IPS DF 6.9 (cell line): ENCODE data around the gene BSND.

Experiments used
- DNase-seq: peaks from one replicate; pipeline ENCODE4 v3.0.0-alpha.2; 2013; ENCODE audit warnings: low read depth, low spot score
- H3K27ac ChIP-seq: one replicate; pipeline ENCODE4 v1.5.1; 2013; ENCODE audit warnings: low read length, control low read depth
- H3K27me3 ChIP-seq: 2 replicates; pipeline ENCODE4 v1.6.1; 2013; ENCODE audit warnings: mild to moderate bottlenecking, low read length; ENCODE audit not compliant: control insufficient read depth, insufficient read depth
- H3K36me3 ChIP-seq: 2 replicates; pipeline ENCODE4 v1.6.1; 2013; ENCODE audit warnings: low read length; ENCODE audit not compliant: control insufficient read depth, insufficient read depth
- H3K4me1 ChIP-seq: 2 replicates; pipeline ENCODE4 v1.6.1; 2013; ENCODE audit warnings: low read length; ENCODE audit not compliant: control insufficient read depth, insufficient read depth
- H3K4me3 ChIP-seq: 2 replicates; pipeline ENCODE4 v1.5.1; 2013; ENCODE audit warnings: mild to moderate bottlenecking, low read length
- H3K9me3 ChIP-seq: 2 replicates; pipeline ENCODE4 v1.6.1; 2013; ENCODE audit warnings: low read length, inconsistent platforms; ENCODE audit not compliant: control insufficient read depth, insufficient read depth
- WGBS: extraction: QIAGEN DNeasy Blood & Tissue Kit; methylation state at CpG from one replicate; pipeline ENCODE4 v1.1.7; 2013; ENCODE audit warnings: mixed read lengths, missing lambda C conversion rate; ENCODE audit not compliant: insufficient read length, insufficient coverage; 5-methylcytosine and 5-hydroxymethylcytosine counted together

BSND gene

GRCh38 chr1:55038552-55038838 is 39.8 kb downstream of the BSND start:
- Histone ChIP-seq H3K4me1 (no peaks in the 10 kb centered on the region; the same call in 1 of the 2 replicates), H3K4me3 (no peak overlapping the region), H3K36me3 (no peaks in the 10 kb centered on the region), H3K27ac (no peak overlapping the region), H3K9me3 (no peaks in the 10 kb centered on the region), H3K27me3 (peaks cover 2% of the 10 kb centered on the region; the same call in 1 of the 2 replicates)
- DNase-seq, result no peak
- WGBS, result no CpG with 5 or more reads among the region's 3 CpGs

- Histone ChIP-seq H3K4me1 (no peaks in the 10 kb centered on the region; the same call in 1 of the 2 replicates), H3K27me3 (peaks cover 2% of the 10 kb centered on the region; the same call in 1 of the 2 replicates), H3K9me3 (no peaks in the 10 kb centered on the region), H3K27ac (no peak overlapping the region), H3K4me3 (peak overlapping the region; percentile 28; the same call in 1 of the 2 replicates), H3K36me3 (no peaks in the 10 kb centered on the region)
- no CpG with 5 or more reads among the region's 9 CpGs for WGBS
- DNase-seq, result no peak
Measured at GRCh38 chr1:55038974-55039341, 40.2 kb downstream of the BSND start.

DNA sequence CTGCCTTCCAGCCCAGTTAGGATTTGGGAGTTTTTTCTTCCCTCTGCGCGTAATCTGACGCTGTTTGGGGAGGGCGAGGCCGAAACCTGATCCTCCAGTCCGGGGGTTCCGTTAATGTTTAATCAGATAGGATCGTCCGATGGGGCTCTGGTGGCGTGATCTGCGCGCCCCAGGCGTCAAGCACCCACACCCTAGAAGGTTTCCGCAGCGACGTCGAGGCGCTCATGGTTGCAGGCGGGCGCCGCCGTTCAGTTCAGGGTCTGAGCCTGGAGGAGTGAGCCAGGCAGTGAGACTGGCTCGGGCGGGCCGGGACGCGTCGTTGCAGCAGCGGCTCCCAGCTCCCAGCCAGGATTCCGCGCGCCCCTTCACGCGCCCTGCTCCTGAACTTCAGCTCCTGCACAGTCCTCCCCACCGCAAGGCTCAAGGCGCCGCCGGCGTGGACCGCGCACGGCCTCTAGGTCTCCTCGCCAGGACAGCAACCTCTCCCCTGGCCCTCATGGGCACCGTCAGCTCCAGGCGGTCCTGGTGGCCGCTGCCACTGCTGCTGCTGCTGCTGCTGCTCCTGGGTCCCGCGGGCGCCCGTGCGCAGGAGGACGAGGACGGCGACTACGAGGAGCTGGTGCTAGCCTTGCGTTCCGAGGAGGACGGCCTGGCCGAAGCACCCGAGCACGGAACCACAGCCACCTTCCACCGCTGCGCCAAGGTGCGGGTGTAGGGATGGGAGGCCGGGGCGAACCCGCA is 40.8 kb downstream of the BSND start, which contains the start of gene PCSK9:
TSS of gene PCSK9 (plus strand) at position 207 of the 741 bp plus-strand sequence. CDS start at position 497, 290 bp downstream.
- H3K27ac ChIP-seq, result no peak within 1 kb of the TSS
- H3K9me3 ChIP-seq, result no peaks in the 10 kb centered on the region
- no peaks in the 10 kb centered on the region; the same call in 1 of the 2 replicates for H3K4me1 ChIP-seq
- peak within 1 kb of the TSS; percentile 28; the same call in 1 of the 2 replicates for H3K4me3 ChIP-seq
- DNase-seq, result peak; percentile 45
- peaks cover 2% of the 10 kb centered on the region; the same call in 1 of the 2 replicates for H3K27me3 ChIP-seq
- no CpG with 5 or more reads among the region's 67 CpGs for WGBS
- H3K36me3 ChIP-seq, result peaks cover under 1% of the 10 kb centered on the region; the same call in 1 of the 2 replicates

DNA sequence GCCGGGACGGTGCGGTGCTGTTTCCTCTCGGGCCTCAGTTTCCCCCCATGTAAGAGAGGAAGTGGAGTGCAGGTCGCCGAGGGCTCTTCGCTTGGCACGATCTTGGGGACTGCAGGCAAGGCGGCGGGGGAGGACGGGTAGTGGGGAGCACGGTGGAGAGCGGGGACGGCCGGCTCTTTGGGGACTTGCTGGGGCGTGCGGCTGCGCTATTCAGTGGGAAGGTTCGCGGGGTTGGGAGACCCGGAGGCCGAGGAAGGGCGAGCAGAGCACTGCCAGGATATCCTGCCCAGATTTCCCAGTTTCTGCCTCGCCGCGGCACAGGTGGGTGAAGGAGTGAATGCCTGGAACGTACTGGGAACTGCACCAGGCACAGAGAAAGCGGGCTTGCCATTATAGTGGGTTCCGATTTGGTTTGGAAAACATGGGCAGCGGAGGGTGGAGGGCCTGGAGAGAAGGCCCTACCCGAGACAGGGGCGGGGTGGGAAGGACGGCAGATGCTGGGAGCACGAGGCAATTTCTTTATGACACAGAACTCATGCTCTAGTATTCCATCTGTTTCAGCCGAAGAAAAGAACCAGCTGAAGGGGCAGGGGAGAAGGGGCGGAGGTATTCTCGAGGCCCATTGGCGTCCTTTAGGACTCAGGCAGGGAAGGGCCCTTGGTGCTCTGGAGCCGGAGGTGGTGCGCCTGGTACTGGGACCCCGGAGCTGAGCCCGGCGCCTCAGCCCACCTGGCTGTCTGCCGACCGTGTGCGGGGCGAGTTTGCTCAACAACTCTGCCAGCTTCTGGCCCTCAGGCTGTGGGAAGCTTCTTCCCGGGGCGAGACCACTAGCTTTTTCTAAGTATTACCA is 41.6 kb downstream of the BSND start:
- no peak for DNase-seq
- no CpG with 5 or more reads among the region's 49 CpGs for WGBS
- H3K36me3 ChIP-seq, result peaks cover 7% of the 10 kb centered on the region; the same call in 1 of the 2 replicates
- H3K4me3 ChIP-seq, result peak overlapping the region; percentile 28; the same call in 1 of the 2 replicates
- peaks cover 2% of the 10 kb centered on the region; the same call in 1 of the 2 replicates for H3K27me3 ChIP-seq
- no peaks in the 10 kb centered on the region for H3K9me3 ChIP-seq
- H3K4me1 ChIP-seq, result no peaks in the 10 kb centered on the region; the same call in 1 of the 2 replicates
- no peak overlapping the region for H3K27ac ChIP-seq

GRCh38 chr1:55040933-55041494 is 42.3 kb downstream of the BSND start:
- Histone ChIP-seq H3K27me3 (peaks cover 2% of the 10 kb centered on the region; the same call in 1 of the 2 replicates), H3K27ac (no peak overlapping the region), H3K4me3 (peak overlapping the region; percentile 28; the same call in 1 of the 2 replicates), H3K36me3 (peaks cover 7% of the 10 kb centered on the region; the same call in 1 of the 2 replicates), H3K9me3 (no peaks in the 10 kb centered on the region), H3K4me1 (no peaks in the 10 kb centered on the region; the same call in 1 of the 2 replicates)
- no CpG with 5 or more reads among the region's 5 CpGs for WGBS
- DNase-seq, result no peak

DNA sequence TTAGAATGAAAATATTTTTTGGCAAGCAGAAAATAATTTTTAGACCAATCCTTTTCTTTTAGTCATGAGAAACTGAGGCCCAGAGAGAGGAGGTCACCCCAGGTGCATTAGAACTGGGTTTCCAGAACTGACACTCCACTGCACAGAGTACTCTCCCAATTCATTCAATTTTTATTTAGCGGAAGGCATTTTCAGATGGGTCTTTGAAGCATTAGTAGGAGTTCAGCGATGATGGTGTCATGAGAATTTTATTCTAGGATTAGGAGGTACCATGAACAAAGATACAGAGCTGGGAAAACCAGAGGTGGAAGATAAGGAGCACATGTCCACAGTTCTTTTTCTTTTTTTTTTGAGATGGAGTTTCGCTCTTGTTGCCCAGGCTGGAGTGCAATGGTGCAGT is 42.9 kb downstream of the BSND start:
- no peaks in the 10 kb centered on the region for H3K9me3 ChIP-seq
- WGBS, result no CpG with 5 or more reads among the region's 3 CpGs
- H3K27ac ChIP-seq, result no peak overlapping the region
- DNase-seq, result no peak
- H3K36me3 ChIP-seq, result peaks cover 7% of the 10 kb centered on the region; the same call in 1 of the 2 replicates
- peaks cover 2% of the 10 kb centered on the region; the same call in 1 of the 2 replicates for H3K27me3 ChIP-seq
- no peaks in the 10 kb centered on the region; the same call in 1 of the 2 replicates for H3K4me1 ChIP-seq
- H3K4me3 ChIP-seq, result no peak overlapping the region

DNA sequence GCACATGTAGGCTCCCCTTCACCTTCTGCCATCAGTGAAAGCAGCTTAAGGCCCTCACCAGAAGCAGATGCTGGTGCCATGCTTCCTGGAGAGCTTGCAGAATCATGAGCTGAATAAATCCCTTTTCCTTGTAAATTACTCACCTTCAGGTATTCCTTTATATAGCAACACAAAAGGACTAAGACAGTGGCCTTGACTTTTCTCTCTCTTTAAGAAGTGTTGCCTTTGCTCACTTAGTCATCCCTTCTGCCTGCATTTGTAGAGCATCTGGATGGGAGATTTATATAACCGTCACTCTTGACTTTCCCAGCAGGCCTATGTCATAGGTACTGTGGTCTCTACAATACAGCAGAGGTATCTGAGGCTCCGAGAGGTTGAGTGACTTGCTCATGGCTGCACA is 44.3 kb downstream of the BSND start:
- H3K27ac ChIP-seq, result no peak overlapping the region
- no peaks in the 10 kb centered on the region; the same call in 1 of the 2 replicates for H3K4me1 ChIP-seq
- H3K9me3 ChIP-seq, result no peaks in the 10 kb centered on the region
- no CpG with 5 or more reads among the region's 2 CpGs for WGBS
- peaks cover 2% of the 10 kb centered on the region; the same call in 1 of the 2 replicates for H3K27me3 ChIP-seq
- H3K4me3 ChIP-seq, result no peak overlapping the region
- no peak for DNase-seq
- peaks cover 7% of the 10 kb centered on the region; the same call in 1 of the 2 replicates for H3K36me3 ChIP-seq

GRCh38 chr1:55043726-55044125 is 45.0 kb downstream of the BSND start:
- peaks cover 7% of the 10 kb centered on the region; the same call in 1 of the 2 replicates for H3K36me3 ChIP-seq
- WGBS, result no CpG with 5 or more reads among the region's 9 CpGs
- no peak overlapping the region for H3K4me3 ChIP-seq
- no peak overlapping the region for H3K27ac ChIP-seq
- no peaks in the 10 kb centered on the region; the same call in 1 of the 2 replicates for H3K4me1 ChIP-seq
- H3K9me3 ChIP-seq, result no peaks in the 10 kb centered on the region
- H3K27me3 ChIP-seq, result peaks cover 2% of the 10 kb centered on the region; the same call in 1 of the 2 replicates
- DNase-seq, result no peak

DNA sequence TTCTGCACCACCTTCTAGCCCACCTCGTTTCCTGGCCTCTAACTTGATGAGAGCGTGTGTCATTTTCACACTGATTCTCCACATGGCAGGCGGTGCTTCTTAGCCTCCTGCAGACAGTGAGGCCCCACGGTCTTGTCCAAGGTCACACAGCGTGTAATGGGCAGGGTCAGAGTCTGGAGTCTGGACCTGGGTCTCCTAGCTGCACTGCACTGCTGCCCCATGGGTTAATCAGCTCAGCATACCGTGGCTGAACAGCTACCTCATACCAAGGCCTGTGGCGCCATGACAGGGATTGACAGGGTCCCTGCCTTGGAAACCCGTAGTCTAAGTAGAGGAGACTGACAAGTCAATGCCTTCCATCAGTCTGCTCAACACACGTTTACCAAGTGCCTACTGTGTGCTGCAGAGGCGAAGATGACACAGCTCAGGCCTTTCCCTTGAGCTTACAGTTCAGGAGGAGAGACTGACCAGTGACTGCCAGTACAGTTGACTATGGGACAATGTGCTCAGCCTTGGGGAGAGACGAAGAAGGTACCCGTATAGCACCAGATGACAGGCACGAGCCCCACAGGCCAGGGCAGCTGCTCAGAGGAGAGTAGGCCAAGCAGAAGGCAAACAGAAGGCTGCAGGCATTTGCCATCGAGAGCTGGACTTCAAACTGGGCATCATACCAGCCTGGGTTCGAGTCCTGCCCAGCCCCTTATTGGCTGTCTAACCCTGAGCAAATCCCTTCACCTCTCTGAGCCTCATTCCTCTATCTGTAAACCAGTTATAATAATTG is 46.1 kb downstream of the BSND start:
- H3K27ac ChIP-seq, result no peak overlapping the region
- H3K27me3 ChIP-seq, result peaks cover 2% of the 10 kb centered on the region; the same call in 1 of the 2 replicates
- no peak for DNase-seq
- no peaks in the 10 kb centered on the region for H3K9me3 ChIP-seq
- H3K4me3 ChIP-seq, result no peak overlapping the region
- peaks cover 7% of the 10 kb centered on the region; the same call in 1 of the 2 replicates for H3K36me3 ChIP-seq
- WGBS, result no CpG with 5 or more reads among the region's 15 CpGs
- H3K4me1 ChIP-seq, result no peaks in the 10 kb centered on the region; the same call in 1 of the 2 replicates
